ENCODE results near the gene TMC5.

GRCh38 chr16:19524356-19524615, 106.6 kb downstream of the TMC5 start:
- no peak for TF ChIP-seq SMC3 (conservative IDR thresholded peaks at IDR 0.05; ENCODE audit: poor library complexity)
- TF ChIP-seq EZH2 (IDR thresholded peaks at IDR 0.05; ENCODE audit: borderline replicate concordance, insufficient read depth, low read length, poor library complexity, severe bottlenecking), result no peak
- TF ChIP-seq CTCF (IDR thresholded peaks at IDR 0.05; ENCODE audit: poor library complexity, severe bottlenecking), result no peak
